Esophagus muscularis mucosa (tissue), 4 donors: Measurements from ENCODE around the gene USF1.

Experiments used
- EP300 ChIP-seq: sonication (generic); formaldehyde crosslinking; IDR thresholded peaks from one replicate; pipeline ENCODE4 v1.6.1; 2017; ENCODE audit warnings: antibody characterized with exemption
- POLR2A ChIP-seq: fragments of 450-650 bp; IDR thresholded peaks from one replicate; pipeline ENCODE4 v1.6.1; 2017; ENCODE audit warnings: antibody characterized with exemption, moderate library complexity, mild to moderate bottlenecking, low read depth
- POLR2AphosphoS5 ChIP-seq, 2 donors: sonication (generic); formaldehyde crosslinking; IDR thresholded peaks; one replicate each; pipeline ENCODE4 v1.6.1; 2017; ENCODE audit warnings: antibody characterized with exemption in 2 of 2
- TF ChIP-seq, protein P1 (sequence below), 3 experiments: fragments of 200-600 bp in 2 of 3; fragments of 450-650 bp in 1 of 3; sonication (generic) in 2 of 3; IDR thresholded peaks; one replicate each; pipeline ENCODE4 v1.5.1; 2017 to 2019; ENCODE audit warnings: antibody characterized with exemption in 3 of 3, mild to moderate bottlenecking in 2 of 3, moderate library complexity in 1 of 3

DNA sequence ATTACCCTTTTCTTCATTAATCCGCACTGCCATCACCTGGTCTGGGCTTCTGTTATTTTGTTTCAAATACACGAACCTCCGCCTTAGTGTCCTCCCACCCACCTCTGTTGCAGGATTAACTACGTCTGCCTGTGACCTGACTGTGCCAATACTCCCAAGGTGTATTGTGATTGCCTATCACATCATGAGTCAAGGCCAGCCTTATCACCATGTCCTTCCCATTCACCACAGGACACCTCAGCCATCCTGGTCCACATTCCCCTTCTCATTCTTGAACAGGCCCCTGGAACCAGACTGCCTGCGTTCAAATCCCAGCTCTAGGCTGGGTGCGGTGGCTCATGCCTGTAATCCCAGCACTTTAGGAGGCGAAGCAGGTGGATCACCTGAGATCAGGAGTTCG lies 39.2 kb downstream of the USF1 start:
- TF ChIP-seq POLR2AphosphoS5 (IDR thresholded peaks at IDR 0.05) (no peak), POLR2A (no peak), EP300 (no peak)
- TF ChIP-seq, protein P1, sequence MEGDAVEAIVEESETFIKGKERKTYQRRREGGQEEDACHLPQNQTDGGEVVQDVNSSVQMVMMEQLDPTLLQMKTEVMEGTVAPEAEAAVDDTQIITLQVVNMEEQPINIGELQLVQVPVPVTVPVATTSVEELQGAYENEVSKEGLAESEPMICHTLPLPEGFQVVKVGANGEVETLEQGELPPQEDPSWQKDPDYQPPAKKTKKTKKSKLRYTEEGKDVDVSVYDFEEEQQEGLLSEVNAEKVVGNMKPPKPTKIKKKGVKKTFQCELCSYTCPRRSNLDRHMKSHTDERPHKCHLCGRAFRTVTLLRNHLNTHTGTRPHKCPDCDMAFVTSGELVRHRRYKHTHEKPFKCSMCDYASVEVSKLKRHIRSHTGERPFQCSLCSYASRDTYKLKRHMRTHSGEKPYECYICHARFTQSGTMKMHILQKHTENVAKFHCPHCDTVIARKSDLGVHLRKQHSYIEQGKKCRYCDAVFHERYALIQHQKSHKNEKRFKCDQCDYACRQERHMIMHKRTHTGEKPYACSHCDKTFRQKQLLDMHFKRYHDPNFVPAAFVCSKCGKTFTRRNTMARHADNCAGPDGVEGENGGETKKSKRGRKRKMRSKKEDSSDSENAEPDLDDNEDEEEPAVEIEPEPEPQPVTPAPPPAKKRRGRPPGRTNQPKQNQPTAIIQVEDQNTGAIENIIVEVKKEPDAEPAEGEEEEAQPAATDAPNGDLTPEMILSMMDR (IDR thresholded peaks at IDR 0.05), result no peak
